GM18508 (cell line): ENCODE measurements around the gene EP300.
"Not testable (repeated sequence)": the region's sequence is repeated elsewhere in the genome, so short reads cannot be mapped to it uniquely, and the experiment has no call there.

Experiments used
- ATAC-seq: cut with Tn5 transposase; IDR thresholded peaks from one replicate; pipeline ENCODE4 v1.9.1; 2021; ENCODE audit warnings: moderate number of reproducible peaks; ENCODE audit not compliant: insufficient read depth, unreplicated experiment

Gene EP300

GRCh38 chr22:41145921-41146320 lies 53.5 kb downstream of the EP300 start:
- ATAC-seq, result not testable (repeated sequence)

GRCh38 chr22:41146573-41146972 lies 54.2 kb downstream of the EP300 start:
- no peak for ATAC-seq

GRCh38 chr22:41147722-41148121 lies 55.3 kb downstream of the EP300 start:
- ATAC-seq, result no peak

GRCh38 chr22:41152902-41153301 lies 60.5 kb downstream of the EP300 start:
- ATAC-seq, result no peak

GRCh38 chr22:41157083-41157482 lies 64.7 kb downstream of the EP300 start:
- no peak for ATAC-seq

- ATAC-seq, result no peak
These were observed 76.8 kb downstream of the EP300 start for GRCh38 chr22:41169157-41169556.

GRCh38 chr22:41171996-41172395 lies 79.6 kb downstream of the EP300 start:
- no peak for ATAC-seq

- ATAC-seq, result no peak
These were observed 83.2 kb downstream of the EP300 start for GRCh38 chr22:41175546-41175945.

GRCh38 chr22:41177040-41177621 lies 84.7 kb downstream of the EP300 start:
- ATAC-seq, result no peak

- ATAC-seq, result no peak
These were observed 85.4 kb downstream of the EP300 start for GRCh38 chr22:41177622-41178424.

- ATAC-seq, result no peak
These were observed 86.1 kb downstream of the EP300 start for GRCh38 chr22:41178425-41178975.

GRCh38 chr22:41180362-41180761 lies 88.0 kb downstream of the EP300 start:
- not testable (repeated sequence) for ATAC-seq

- ATAC-seq, result no peak
These were observed 88.5 kb downstream of the EP300 start for GRCh38 chr22:41180926-41181325.

GRCh38 chr22:41181349-41182241 lies 89.2 kb downstream of the EP300 start:
- no peak for ATAC-seq

- no peak for ATAC-seq
These were observed 92.3 kb downstream of the EP300 start for GRCh38 chr22:41184679-41185078.

- ATAC-seq, result no peak
These were observed 99.1 kb downstream of the EP300 start for GRCh38 chr22:41191467-41191866.

GRCh38 chr22:41193829-41194228 lies 101.4 kb downstream of the EP300 start:
- ATAC-seq, result no peak

GRCh38 chr22:41197038-41197972 lies 104.9 kb downstream of the EP300 start:
- ATAC-seq, result no peak

GRCh38 chr22:41198027-41198580 lies 105.7 kb downstream of the EP300 start:
- no peak for ATAC-seq
